Osteocyte (in vitro differentiated cells): ENCODE data around the gene PLD3. TPM values are rescaled to one million over a fixed set of nuclear protein-coding genes. Genes with fewer than 3 reads are reported as not detected.

Experiments used
- DNase-seq: peaks from one replicate; pipeline ENCODE4 v3.0.0; 2021; ENCODE audit warnings: mixed read lengths; ENCODE audit not compliant: unreplicated experiment; ENCODE audit errors: extremely low spot score
- H3K27ac Mint-ChIP-seq: one replicate; pipeline ENCODE4 v1.8.0; 2021; ENCODE audit warnings: mild to moderate bottlenecking, mixed read lengths; ENCODE audit not compliant: unreplicated experiment
- H3K27me3 Mint-ChIP-seq: one replicate; pipeline ENCODE4 v1.8.0; 2021; ENCODE audit warnings: mixed read lengths; ENCODE audit not compliant: unreplicated experiment
- H3K36me3 Mint-ChIP-seq: one replicate; pipeline ENCODE4 v1.8.0; 2021; ENCODE audit warnings: mixed read lengths; ENCODE audit not compliant: unreplicated experiment
- H3K4me1 Mint-ChIP-seq: one replicate; pipeline ENCODE4 v1.8.0; 2021; ENCODE audit warnings: mixed read lengths; ENCODE audit not compliant: unreplicated experiment
- H3K4me3 Mint-ChIP-seq: one replicate; pipeline ENCODE4 v1.8.0; 2021; ENCODE audit warnings: mild to moderate bottlenecking, moderate library complexity, mixed read lengths; ENCODE audit not compliant: unreplicated experiment
- H3K9me3 Mint-ChIP-seq: one replicate; pipeline ENCODE4 v1.8.0; 2021; ENCODE audit warnings: mixed read lengths; ENCODE audit not compliant: unreplicated experiment
- total RNA-seq: library from RNA; stranded (reverse); gene quantifications from 2 replicates; pipeline ENCODE4 v1.2.1, GENCODE V29; 2021
- TF ChIP-seq, protein P1 (sequence below): fragments of 200-600 bp; sonication (generic); IDR thresholded peaks from 2 replicates; pipeline ENCODE4 v1.5.0; 2021; ENCODE audit warnings: antibody characterized with exemption, mild to moderate bottlenecking, moderate library complexity

Gene PLD3
- total RNA-seq, 1 donor from 2014 or later, result 499 TPM

DNA sequence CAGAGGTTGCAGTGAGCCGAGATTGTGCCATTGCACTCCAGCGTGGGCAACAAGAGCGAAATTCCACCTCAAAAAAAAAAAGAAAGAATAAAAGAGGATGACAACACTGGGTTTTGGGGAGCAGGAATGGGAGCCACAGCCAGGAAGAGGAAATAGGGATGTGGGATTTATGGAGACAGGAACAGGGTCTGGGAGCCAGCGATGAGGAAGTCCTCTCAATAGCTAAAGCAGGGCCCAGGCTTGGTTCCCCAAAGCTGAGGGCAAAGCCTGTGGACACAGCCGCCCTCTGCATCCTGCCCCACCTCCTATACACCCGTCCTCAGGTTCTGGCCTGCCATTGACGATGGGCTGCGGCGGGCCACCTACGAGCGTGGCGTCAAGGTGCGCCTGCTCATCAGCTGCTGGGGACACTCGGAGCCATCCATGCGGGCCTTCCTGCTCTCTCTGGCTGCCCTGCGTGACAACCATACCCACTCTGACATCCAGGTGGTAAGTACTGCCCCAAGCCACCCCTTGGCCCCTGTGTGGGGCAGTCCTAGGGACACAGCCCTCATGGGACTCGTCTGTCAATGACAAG lies 27.9 kb downstream of the PLD3 start:
- no peaks in the 10 kb centered on the region for H3K9me3 Mint-ChIP-seq
- DNase-seq, result no peak
- H3K27me3 Mint-ChIP-seq, result no peaks in the 10 kb centered on the region
- H3K4me3 Mint-ChIP-seq, result no peak overlapping the region
- peak overlapping the region; percentile 34 for H3K27ac Mint-ChIP-seq
- peaks cover 21% of the 10 kb centered on the region for H3K36me3 Mint-ChIP-seq
- TF ChIP-seq, protein P1, sequence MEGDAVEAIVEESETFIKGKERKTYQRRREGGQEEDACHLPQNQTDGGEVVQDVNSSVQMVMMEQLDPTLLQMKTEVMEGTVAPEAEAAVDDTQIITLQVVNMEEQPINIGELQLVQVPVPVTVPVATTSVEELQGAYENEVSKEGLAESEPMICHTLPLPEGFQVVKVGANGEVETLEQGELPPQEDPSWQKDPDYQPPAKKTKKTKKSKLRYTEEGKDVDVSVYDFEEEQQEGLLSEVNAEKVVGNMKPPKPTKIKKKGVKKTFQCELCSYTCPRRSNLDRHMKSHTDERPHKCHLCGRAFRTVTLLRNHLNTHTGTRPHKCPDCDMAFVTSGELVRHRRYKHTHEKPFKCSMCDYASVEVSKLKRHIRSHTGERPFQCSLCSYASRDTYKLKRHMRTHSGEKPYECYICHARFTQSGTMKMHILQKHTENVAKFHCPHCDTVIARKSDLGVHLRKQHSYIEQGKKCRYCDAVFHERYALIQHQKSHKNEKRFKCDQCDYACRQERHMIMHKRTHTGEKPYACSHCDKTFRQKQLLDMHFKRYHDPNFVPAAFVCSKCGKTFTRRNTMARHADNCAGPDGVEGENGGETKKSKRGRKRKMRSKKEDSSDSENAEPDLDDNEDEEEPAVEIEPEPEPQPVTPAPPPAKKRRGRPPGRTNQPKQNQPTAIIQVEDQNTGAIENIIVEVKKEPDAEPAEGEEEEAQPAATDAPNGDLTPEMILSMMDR, result no peak
- H3K4me1 Mint-ChIP-seq, result no peaks in the 10 kb centered on the region

- no peak overlapping the region for H3K4me3 Mint-ChIP-seq
- no peak for DNase-seq
- H3K9me3 Mint-ChIP-seq, result no peaks in the 10 kb centered on the region
- H3K36me3 Mint-ChIP-seq, result peaks cover 13% of the 10 kb centered on the region
- no peaks in the 10 kb centered on the region for H3K4me1 Mint-ChIP-seq
- TF ChIP-seq, protein P1, result no peak
- no peaks in the 10 kb centered on the region for H3K27me3 Mint-ChIP-seq
- H3K27ac Mint-ChIP-seq, result no peak overlapping the region
These were observed 29.4 kb downstream of the PLD3 start for GRCh38 chr19:40377876-40378385.

DNA sequence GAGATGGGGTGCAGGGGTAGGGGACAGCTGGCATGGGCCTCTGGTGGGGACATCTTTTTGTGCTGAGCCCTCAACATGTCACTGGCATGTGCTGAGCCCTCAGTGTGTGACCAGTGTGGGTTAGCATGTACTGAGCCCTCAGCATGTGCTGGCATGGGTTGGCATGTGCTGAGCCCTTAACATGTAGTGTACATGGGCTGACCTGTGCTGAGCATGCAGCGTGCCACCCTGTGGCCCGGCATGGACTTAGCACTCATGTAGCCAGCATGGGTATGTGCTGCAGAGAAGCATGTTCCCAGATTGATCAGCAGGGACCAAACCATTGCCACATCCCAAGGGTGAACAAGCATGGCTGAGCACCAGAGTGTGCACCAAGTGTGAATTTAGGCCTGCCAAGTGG lies 30.0 kb downstream of the PLD3 start:
- no peak overlapping the region for H3K4me3 Mint-ChIP-seq
- H3K27me3 Mint-ChIP-seq, result no peaks in the 10 kb centered on the region
- TF ChIP-seq, protein P1, result no peak
- no peak overlapping the region for H3K27ac Mint-ChIP-seq
- peaks cover 13% of the 10 kb centered on the region for H3K36me3 Mint-ChIP-seq
- H3K9me3 Mint-ChIP-seq, result no peaks in the 10 kb centered on the region
- DNase-seq, result no peak
- no peaks in the 10 kb centered on the region for H3K4me1 Mint-ChIP-seq

DNA sequence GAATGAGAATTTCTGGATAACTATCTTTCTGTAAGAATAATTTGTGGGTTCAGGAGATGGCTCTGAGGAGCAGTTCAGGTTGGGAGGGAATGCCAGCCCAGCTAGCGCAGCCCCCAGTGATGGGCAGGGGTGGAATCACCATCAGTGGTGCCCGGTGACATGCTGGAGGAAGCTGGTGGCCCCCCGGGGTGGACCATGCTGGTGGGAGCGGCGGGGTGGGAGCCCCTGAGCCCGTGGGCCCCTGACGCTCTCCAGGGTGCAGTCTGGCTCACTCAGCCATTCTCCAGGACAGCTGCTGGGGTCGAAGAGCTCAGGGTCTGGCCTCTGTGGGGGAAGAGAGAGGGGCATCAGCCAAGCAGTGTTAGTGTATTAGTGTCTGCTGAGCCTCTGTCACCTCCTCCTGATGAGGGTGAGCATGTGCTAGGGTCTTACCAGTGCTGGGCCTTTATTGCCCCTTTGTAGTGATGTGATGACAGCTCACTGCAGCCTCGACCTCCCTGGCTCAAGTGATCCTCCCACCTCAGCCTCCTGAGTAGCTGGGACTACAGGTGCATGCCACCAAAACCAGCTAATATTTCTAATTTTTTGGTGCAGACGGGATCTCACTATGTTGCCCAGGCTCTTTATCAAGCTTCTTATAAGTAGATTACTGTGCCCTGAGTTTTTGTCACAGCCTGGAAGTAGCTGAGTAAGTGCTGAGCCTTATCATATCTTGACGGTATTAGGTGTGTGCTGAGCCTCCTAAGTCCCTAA lies 31.1 kb downstream of the PLD3 start:
- DNase-seq, result no peak
- Mint-ChIP-seq H3K36me3 (peaks cover 5% of the 10 kb centered on the region), H3K27me3 (no peaks in the 10 kb centered on the region), H3K4me1 (no peaks in the 10 kb centered on the region), H3K9me3 (no peaks in the 10 kb centered on the region), H3K27ac (no peak overlapping the region), H3K4me3 (no peak overlapping the region)
- TF ChIP-seq, protein P1, result no peak
